NCI-H2171 (cell line): ENCODE data around the gene SHC2.
"Not testable (repeated sequence)": the region's sequence is repeated elsewhere in the genome, so short reads cannot be mapped to it uniquely, and the experiment has no call there.

ENCODE experiments used
- DNase-seq: peaks from one replicate; lab custom pipeline; 2025; lab: John Stamatoyannopoulos, UW

SHC2 gene

DNA sequence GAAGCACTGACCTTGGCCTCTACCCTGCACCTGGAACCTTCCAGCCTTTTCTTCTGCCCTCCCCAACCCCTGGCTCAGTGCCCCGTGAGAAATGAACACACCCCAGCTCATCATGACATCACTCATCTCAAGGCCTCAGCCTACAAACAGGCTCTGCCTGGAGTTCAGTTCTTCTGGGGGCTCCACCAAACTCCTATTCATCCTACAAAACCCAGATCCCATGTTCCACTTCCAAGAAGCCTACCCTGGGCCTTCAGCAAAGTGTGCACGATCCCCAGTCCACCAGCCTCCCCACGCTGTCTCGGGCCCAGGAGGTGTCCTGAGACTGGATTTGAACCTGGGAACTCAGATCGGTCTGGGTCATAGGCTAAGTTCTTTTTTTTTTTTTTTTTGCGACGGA is 9.0 kb upstream of the SHC2 start:
- DNase-seq = no peak

DNA sequence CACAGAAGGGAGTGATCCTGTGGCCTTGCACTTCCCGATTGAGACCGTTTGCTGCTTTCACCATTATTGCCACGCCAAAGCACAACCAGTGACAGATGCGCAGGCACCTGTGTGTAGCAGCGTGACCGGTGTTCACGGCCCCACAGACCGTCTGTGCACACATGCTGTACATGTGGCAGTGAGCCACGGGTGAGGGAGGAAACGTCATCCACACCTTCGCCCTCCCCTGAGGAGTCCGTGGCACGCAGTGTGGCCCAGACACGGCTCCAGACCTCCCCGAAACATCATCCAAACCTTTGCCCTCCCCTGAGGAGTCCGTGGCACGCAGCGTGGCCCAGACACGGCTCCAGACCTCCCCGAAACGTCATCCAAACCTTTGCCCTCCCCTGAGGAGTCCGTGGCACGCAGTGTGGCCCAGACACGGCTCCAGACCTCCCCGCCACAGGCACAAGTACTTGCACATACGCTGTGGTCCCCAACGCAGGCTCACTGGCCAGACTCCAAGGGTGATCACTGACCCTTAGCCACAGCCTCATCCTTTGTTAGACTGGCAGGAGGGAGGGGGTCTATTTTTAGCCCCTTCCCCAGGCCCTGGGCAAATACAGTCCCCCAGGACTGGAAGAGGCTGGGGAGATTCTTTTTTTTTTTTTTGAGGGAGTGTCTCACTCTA is 7.9 kb upstream of the SHC2 start:
- no peak for DNase-seq

GRCh38 chr19:467554-467953 is 6.7 kb upstream of the SHC2 start:
- no peak for DNase-seq

DNA sequence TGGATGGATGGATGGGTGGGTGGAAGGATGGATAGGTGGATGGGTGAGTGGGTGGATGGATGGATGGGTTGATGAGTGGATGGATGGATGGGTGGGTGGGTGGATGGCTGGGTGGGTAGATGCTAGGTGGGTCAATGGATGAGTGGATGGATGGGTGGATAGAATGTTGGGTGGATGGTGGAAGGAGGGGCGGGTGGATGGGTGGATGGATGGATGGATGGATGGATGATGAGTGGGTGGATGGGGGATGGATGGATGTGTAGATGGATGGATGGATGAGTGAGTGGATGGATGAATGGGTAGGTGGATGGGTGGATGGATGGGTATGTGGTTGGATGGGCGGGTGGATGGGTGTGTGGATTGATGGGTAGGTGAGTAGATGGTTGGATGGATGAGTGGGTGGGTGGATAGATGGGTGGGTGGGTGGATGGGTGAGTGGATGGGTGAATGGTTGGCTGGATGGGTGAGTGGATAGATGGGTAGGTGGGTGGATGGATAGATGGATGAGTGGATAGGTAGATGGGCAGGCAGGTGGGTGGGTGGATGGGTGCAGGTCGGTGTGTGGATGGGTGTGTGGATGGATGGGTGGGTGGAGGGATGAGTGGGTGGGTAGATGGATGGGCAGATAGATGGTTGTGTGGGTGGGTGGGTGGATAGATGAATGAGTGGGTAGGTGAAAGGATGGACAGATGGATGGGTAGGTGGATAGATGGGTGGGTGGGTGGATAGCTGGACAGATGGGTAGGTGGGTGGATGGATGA is 4.4 kb upstream of the SHC2 start:
- no peak for DNase-seq

- no peak for DNase-seq
Observed at GRCh38 chr19:464208-464545, 3.3 kb upstream of the SHC2 start.

DNA sequence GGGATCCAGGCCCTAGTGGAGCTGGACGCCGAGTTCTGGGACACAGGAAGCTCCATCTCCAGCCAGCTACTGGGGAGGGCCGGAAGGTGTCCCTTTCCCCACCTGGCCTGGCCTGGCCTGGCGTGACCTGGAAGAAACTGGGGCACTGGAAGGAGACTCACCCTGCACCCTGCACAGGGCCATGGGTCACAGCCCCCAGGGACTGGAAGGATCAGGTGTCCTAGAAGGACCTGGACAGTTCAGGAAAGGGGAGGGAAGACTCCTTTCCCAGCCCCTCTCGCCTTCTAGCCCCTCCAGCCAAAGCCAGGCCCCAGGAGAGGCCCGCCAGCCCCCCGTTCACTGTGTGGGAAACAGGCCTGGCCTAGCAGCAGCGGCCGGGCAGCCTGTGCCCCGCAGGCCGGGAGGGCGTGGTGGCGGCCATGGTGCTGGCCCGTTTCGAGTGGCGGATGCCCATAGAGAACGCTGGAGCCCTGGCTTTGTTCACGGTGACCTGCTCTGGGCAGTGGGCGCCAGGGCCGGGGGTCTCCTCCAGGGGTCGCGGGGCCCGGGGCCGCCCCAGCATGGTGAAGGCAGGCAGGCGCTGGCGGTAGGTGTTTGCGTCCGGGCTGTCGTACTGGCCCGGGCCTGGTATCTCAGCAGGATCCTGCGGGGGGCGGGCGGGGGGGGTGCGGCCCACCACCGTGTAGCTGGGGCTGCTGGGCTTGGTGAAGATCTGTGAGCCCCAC is 2.8 kb upstream of the SHC2 start:
- DNase-seq = no peak

- DNase-seq = peak; percentile 84
Observed at GRCh38 chr19:461721-462551, 1.1 kb upstream of the SHC2 start.

DNA sequence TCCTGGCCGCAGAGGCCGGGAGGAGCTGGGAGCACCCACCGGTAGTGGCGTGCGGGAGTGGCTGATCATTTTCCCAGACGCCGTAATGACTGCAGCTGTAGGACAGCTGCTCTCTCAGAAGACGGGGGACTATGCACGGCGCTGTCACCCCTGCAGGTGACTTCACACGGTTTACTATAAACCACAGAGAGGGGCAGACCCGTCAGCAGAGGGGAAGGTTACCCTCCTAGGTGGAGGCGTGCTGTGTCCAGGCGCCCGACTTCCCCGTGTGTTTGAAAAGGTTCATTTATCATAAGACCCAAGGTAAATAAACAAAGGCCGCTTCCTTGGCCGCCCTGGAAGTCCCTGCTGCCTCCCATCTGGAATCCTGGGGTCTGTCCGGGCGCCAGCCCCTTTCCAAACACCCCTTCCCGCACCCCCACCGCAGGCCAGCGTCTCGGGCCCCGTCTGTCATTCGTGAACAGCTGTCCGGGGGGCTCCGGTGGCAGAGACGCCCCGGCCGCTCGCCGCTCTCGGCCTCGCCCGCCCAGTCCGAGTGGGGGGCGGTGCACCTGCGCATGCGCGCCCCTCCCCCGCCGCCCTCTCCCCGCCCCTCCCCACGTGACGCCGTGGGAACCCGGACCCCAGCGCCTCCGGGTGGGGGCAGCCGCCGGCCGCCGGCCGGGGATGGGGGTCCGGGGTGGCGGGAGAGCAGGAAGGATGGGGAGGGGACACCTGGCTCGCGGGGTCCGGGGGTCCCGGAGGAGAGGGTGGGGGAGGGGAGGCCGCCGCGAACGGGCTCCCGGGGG is 915 bp downstream of the SHC2 start:
- peak; percentile 63 for DNase-seq

DNA sequence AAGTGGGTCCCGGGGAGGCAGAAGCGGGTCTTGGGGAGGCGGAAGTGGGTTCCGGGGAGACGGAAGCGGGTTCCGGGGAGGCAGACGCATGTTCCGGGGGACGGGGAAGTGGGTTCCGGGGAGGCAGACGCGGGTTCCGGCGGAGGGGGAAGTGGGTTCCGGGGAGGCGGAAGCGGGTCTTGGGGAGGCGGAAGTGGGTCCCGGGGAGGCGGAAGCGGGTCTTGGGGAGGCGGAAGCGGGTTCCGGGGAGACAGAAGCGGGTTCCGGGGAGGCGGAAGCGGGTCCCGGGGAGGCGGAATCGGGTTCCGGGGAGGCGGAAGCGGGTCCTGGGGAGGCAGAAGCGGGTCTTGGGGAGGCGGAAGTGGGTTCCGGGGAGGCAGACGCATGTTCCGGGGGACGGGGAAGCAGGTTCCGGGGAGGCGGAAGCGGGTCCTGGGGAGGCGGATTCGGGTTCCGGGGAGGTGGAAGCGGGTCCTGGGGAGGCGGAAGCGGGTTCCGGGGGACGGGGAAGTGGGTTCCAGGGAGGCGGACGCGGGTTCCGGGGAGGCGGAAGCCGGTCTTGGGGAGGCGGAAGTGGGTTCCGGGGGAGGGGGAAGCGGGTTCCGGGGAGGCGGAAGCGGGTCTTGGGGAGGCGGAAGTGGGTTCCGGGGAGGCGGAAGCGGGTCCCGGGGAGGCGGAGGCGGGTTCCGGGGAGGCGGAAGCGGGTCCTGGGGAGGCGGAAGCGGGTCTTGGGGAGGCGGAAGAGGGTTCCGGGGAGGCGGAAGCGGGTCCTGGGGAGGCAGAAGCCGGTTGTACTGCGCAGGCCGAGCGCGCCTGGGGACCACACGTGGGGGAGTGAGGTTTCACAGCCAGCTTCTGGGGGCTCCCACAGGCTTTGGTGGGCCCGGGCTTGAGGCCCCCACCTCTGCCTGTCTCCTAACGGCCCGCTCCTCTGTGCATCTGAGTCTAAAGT is 2.5 kb downstream of the SHC2 start:
- no peak for DNase-seq

DNA sequence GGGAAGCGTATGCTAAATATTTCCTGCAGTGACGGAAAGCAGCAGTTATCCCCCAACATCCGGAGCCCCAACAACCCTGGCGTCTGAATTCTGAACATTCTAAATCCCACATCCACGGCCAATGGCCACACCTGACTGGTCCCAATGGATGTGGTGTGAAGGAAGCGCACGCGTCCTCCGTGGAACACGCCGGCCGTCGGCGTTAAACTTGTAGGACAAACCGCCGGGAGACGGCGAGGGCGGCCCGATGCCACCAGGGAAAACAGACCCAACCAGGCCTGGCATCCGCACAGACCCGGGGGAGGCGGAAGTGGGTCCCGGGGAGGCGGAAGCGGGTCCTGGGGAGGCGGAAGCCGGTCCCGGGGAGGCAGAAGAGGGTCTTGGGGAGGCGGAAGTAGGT is 3.2 kb downstream of the SHC2 start:
- DNase-seq = no peak

DNA sequence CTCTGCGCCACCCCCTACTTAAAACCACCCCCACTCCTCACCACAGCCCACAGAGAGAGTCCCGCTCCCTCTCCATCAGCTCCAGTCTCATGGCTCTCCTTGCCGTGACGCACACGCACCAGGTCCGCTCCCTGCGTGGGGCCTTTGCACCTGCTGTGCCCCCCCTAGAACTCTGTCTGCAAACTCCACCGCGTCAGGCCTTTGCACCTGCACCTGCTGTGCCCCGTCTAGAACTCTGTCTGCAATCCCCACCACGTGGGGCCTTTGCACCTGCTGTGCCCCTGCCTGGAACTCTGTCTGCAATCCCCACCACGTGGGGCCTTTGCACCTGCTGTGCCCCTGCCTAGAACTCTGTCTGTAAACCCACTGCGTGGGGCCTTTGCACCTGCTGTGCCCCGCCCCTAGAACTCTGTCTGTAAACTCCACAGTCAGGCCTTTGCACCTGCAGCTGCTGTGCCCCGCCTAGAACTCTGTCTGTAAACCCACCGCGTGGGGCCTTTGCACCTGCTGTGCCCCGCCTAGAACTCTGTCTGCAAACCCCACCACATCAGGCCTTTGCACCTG is 4.2 kb downstream of the SHC2 start:
- no peak for DNase-seq

- no peak for DNase-seq
Observed at GRCh38 chr19:455851-456546, 4.8 kb downstream of the SHC2 start.

DNA sequence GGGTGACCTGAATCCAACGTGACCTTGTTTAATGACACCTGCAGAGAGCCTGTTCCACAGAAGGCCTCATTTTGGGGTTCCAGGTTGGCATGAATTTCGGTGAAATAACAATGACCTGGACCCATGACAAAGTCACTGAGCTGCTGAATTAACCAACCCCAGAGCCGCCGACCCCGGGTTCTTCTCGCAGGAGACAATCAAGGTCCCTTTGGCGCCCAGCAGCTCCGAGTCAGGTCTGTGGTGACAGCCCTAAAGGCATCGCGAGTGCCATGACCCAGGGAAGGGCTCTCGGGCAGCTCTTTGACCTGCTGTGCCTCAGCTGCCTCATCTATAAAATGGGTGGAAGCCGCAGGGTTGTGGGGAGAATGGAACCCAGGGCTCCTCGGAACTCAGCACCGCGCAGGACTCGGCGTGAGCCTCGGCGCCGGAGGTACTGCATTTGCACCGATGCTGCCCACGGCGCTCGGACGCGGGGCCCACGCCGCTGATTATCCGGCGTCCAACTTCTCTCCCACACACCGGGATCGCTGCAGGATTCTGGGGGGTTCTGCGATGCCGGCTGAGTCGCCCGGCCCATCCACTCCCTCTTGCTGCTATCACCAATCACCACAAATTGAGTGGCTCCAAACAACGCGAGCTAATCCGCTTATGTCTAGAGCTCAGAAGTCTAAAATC is 5.7 kb downstream of the SHC2 start:
- no peak for DNase-seq

DNA sequence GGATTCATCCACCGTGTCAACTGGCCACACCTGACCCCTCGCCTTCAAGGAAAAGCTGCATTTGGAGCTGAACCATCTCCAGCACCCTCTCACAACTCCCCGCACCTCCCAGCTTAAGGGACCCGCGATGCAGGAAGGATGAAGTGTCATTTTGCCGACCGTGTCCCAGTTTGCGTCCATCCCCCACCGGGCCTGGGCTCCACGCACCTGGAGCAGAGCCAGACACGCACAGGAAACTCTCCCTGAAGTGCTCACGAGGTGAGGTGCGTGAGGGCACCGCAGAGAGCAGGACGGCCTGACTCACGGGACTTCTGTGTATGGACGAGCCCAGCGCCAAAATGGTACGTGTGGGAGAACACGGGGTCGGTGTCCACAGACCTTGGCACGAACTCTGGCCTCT is 7.2 kb downstream of the SHC2 start:
- DNase-seq = no peak

DNA sequence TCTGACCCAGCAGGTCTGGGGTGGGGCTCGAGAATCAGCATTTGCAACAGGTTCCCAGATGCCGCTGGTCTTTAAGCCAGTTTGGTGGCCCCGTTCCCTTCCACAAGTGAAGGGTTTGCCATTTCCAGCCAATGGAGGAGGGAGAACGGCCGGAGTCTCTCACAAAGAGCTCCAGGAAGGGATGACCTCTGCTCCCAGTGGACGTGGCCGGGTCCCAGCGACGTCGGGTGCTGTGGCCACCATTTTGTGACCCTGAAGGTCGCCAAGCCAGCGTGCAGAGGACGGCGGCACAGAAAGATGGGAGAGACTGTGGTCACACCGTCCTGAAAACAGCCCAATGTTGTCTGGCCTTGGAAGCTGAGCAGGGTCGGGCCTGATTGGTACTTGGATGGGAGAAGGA is 8.0 kb downstream of the SHC2 start:
- DNase-seq = no peak

DNA sequence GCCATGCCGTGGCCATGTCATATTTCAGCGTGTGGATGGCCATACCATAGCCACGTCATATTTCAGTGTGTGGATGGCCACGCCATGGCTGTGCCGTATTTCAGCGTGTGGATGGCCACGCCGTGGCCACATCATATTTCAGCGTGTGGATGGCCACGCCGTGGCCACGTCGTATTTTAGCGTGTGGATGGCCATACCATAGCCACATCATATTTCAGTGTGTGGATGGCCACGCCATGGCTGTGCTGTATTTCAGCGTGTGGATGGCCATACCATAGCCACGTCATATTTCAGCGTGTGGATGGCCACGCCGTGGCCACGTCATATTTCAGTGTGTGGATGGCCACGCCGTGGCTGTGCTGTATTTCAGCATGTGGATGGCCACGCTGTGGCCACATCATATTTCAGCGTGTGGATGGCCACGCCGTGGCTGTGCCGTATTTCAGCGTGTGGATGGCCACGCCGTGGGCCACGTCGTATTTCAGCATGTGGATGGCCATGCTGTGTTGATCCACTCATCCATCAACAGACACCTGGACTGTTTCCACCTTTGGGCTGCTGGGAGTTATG is 9.8 kb downstream of the SHC2 start:
- DNase-seq = not testable (repeated sequence)

DNA sequence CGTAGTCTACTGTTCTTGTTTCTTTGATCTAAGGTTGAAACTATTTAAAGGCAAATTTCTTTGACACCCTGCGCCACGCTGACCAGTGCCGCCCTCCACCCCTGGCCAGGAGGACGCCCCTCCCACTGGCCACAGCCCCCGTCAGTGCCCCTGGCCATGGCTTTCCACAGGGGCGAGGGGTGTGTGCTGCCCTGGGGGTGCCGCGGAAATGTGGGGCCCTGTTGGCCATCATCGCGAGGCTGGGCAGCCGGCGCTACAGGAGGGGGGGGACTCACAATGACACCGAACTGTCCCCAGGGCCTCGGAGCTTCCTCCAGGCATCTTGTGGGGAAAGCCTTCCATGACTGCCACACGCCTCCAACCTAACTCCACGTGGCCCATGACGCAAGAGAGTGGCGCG is 10.9 kb downstream of the SHC2 start:
- DNase-seq = no peak

GRCh38 chr19:447816-448560 is 12.8 kb downstream of the SHC2 start:
- no peak for DNase-seq
